HG02642 (cell line): ENCODE data around the gene ADPRHL1.
"Not testable (repeated sequence)": the region's sequence is repeated elsewhere in the genome, so short reads cannot be mapped to it uniquely, and the experiment has no call there.

Source experiments
- ATAC-seq: cut with Tn5 transposase; IDR thresholded peaks from one replicate; pipeline ENCODE4 v1.9.1; 2021; ENCODE audit warnings: mild to moderate bottlenecking; ENCODE audit not compliant: unreplicated experiment, poor library complexity

The ADPRHL1 gene

DNA sequence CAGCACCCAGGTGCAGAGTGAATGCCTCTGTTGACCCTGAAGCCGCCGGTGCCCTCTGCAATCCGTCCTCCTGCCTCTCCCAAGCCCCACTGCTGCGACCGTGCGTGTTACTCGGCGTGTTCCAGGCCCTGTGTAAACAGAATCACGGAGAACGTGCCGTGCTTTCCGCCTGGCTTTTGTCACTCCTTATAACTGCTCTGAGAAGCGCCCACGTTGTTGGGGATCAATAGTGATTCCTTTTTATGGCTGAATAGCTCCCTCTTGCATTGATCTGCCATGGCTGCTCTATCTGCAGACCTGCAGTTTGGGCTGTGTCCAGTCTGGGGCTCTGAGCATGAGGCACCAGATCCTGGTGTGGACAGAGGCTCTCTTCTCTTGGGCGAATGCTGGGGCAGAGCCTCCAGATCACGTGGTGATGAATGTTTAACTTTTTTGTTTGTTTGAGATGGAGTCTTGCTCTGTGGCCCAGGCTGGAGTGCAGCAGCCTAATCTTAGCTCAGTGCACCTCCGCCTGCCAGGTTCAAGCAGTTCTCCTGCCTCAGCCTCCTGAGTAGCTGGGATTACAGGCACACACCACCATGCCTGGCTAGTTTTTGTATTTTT, 15.8 kb downstream of the ADPRHL1 start:
- ATAC-seq, result no peak

DNA sequence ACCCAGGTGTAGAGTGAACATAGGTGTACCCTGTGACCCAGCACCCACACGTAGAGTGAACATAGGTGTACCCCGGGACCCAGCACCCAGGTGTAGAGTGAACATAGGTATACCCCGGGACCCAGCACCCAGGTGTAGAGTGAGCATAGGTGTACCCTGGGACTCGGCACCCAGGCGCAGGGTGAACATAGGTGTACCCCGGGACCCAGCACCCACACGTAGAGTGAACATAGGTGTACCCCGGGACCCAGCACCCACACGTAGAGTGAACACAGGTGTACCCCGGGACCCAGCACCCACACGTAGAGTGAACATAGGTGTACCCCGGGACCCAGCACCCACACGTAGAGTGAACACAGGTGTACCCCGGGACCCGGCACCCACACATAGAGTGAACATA, 16.4 kb downstream of the ADPRHL1 start:
- not testable (repeated sequence) for ATAC-seq

DNA sequence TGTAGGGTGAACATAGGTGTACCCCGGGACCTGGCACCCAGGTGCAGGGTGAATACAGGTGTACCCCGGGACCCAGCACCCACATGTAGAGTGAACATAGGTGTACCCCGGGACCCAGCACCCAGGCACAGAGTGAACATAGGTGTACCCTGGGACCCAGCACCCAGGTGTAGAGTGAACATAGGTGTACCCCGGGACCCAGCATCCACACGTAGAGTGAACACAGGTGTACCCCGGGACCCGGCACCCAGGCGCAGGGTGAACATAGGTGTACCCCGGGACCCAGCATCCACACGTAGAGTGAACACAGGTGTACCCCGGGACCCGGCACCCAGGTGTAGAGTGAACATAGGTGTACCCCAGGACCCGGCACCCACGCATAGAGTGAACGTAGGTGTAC, 17.4 kb downstream of the ADPRHL1 start:
- ATAC-seq, result not testable (repeated sequence)

DNA sequence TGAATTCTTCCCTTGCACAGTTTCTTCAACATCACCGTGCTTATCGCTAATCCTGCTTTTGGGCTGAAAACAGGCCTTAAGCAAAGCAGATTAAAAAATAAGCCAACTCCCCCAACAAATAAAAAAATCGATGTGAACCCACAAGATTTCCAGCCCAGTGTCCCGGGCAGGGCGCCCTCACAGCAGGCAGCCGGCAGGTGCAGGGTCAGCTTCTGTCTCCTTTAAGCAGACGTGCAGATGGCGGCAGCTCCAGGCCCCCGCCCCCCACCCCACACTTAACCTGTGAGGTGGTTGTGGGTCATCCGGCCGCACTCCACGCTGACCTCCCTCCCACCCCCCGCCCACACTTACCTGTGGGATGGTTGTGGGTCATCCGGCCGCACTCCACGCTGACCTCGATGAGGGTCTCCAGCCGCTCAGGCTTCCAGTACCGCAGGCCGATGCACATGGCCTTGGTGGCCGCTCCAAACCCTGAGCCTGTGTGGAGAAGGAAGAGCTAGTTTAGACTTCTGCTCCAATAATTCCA, 19.8 kb downstream of the ADPRHL1 start:
- no peak for ATAC-seq

DNA sequence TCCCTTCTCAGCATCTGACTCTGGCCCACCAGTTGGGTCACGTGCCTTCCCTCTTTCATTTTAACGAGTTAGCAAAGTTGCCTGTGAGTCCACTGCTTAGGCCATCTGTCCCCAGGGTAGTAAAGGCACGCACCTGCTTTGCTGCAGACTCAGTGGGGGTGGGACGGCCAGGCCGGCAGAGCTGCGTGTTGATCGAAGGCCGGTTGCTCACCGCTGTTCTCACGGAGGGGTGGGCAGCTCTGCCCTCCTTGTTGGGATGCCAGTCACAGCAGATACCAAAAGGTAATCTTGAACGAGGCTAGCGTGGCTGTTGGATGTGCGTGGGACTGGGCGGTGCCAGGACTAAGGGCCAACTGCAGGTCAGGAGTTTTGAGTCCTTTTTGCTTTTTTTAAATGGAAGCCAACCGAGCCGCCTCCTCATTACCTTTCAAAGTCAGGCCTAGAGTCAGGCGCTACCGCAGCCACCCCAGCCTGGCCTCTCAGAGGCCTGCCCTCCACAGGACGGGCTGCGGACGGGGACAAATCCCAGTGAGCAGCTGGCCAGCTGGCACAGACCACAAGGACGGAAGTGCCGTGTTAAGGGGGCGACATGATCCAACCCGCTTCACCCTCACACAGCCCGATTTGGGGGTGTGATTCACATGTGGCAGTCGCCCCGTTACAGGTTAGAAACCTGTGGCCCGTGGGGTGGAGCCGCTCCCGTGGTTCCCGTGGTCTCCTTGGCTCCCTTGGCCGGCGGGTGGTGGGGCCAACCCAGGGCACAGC, 20.6 kb downstream of the ADPRHL1 start:
- ATAC-seq, result no peak

DNA sequence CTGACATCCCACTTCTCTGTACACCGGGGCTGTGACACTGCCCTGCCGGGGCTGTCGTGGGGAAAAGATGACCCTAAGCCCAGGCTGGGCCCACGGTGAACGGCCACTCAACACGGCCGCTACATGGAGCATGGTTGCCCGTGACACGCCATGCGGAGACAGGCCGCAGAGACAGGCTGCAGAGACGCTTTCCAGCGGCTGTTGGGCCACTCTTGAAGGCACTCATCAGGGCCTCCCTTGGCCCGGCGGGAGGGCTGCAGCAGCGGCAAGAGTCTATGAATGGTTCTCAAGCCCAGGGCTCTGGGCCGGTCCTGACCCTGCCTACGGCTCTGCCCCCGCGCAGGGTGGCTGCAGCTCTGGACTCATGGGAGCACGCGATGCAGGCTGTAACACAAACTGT, 22.1 kb downstream of the ADPRHL1 start:
- ATAC-seq, result no peak

DNA sequence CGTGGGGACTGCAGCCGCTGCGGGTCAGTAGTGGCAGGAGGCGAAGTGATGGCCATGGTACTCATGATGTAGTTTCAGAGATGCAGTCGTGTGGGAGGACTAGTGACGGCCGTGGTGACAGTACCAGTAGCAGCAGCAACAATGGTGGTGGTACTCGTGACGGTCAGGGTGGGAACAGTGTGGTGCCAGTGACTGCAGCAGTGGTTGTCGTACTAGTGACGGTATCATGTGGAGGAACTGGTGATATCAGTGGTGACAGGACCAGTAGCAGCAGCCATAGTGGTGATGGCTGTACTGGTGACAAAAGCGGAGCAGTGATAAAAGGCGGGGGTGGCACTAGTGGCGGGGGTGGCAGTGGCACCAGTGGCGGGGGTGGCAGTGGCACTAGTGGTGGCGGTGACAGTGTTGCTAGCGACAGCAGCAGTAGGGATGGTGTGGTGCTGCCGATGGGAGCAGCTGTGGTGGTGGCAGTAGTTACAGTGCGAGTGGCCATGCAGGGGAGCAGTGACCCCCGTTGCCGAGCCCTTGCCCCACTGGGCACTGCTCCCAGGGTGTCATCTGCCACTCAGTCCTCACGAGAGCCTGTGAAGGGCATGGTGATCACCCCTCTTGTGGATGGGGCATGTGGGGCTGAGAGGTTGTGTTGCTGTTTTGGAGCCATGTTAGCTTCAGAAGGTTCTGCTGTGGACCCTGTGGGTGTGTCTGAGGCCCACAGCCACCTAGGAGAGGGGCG, 22.7 kb downstream of the ADPRHL1 start:
- no peak for ATAC-seq

DNA sequence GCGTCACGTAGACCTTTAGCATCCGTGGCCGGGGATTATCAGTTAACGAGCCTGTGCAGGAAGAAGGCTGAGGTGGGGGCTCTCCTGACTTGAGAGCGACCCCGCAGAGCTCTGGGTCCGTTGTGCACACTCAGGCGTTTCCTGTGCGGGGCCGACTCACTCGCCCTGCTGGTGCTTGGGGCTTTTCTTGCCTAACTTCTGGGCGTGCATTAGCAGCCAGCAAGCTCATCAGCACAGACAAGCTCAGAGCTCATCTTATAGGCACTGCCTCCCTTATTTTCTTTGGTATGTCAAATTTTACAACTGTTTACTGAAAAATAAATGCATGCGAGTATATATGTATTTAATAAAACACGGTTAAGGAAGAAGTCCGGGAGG, 23.7 kb downstream of the ADPRHL1 start:
- no peak for ATAC-seq

DNA sequence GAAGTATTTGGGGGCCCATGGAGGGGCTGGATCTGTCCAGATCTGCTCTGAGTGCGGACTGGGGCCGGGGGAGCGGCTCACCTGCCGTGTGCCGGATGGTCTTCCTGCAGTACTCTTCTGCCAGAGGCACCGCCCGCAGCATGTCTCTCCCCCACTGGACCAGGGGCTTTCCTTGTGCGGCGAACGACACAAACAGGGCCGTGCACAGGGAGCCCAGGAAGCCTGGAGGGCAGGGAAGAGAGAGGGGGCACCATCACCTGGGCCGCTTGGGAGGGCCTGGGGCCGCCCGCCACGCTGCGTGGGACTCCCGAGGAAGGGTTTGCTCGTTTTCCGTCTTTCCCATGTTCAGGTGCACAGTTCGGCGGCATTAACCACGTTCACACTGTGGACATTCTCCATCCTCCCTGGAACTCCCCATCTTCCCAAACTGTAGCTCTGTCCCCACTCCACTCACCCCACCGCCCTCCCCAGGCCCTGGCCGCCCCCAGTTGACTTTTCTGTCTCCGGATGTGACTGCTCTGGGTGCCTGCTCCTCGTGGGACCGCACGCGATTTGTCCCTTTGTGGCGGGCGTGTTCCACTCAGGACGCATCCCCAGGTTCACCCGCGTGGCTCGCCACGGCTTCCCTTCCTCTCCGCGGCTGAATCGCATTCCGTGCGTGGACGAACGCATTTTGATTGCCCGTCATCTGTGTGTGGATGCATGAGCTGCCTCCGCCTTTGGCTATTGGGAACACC, 24.2 kb downstream of the ADPRHL1 start:
- no peak for ATAC-seq

DNA sequence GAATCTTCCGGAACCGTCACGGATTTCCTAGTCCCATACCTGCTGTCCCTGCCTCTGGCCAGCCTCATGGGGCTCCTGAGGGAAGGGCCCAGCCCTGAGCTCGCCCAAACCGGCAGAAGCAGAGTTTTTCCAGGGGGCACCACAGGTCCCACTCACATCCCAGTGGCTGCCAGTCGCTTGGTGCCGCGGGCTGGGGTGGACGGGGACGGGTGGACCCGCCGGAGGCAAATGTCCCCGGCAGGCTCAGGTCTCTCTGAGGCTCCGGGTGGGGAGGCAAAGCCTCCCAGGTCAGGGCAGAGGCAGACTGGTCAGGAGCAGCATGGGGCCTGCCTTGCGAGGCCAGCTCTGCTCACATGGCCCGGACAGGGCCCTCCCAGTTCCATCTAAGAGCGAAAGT, 24.8 kb downstream of the ADPRHL1 start:
- ATAC-seq, result no peak

DNA sequence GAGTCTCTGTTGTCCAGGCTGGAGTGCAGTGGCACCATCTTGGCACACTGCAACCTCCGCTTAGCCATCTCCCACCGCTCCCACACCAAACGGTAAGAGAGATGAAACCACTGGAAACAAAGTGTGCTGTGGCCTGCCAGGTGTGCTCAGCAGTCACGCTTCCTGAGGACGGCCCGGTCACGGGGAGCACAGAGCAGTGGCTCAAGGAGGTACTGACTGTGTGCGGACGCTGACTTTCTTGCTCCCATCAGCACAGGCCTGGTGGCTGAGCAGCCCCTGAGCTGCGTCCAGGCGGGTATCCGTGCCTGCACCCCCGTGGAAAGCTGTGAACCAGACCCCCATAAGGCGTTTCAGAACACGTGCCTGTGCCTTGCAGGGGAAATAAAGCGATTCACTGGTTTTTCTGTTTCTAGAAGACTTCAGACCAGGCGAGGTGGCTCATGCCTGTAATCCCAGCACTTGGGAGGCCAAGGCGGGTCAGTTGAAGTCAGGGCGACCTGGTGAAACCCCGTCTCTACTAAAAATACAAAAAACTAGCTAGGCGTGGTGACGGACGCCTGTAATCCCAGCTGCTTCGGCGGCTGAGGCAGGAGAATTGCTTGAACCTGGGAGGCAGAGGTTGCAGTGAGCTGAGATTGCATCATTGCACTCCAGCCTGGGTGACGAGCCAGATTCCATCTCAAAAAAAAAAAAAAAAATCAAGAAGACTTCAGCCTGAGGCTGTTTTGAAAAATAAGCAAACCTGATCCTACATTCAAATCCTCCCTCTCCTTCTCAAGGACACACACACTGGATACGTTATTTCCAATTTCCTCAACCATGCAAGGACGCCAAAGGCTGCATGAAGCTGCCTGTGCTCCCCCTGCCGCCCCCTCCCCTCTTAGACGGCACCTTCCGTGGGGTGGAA, 25.5 kb downstream of the ADPRHL1 start:
- ATAC-seq, result no peak

DNA sequence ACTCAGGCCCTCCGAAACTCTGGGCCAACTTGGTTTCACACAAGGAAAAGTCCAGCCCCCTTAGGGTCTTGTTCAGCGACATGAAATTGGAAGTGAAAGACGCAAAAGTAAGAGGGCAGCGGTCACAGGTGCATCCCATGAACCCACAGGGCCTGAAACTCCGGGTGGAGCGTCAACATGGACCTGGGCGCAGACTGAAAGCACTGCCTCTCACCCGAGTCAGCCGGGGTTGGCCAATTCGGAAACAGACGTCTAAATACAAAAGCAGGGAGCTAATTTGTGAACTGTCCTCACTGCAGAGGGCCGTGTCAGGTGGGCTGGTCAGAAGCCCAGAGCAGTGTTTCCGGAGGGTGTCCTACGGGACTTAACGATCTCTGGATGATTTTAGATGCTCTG, 26.7 kb downstream of the ADPRHL1 start:
- ATAC-seq, result no peak

DNA sequence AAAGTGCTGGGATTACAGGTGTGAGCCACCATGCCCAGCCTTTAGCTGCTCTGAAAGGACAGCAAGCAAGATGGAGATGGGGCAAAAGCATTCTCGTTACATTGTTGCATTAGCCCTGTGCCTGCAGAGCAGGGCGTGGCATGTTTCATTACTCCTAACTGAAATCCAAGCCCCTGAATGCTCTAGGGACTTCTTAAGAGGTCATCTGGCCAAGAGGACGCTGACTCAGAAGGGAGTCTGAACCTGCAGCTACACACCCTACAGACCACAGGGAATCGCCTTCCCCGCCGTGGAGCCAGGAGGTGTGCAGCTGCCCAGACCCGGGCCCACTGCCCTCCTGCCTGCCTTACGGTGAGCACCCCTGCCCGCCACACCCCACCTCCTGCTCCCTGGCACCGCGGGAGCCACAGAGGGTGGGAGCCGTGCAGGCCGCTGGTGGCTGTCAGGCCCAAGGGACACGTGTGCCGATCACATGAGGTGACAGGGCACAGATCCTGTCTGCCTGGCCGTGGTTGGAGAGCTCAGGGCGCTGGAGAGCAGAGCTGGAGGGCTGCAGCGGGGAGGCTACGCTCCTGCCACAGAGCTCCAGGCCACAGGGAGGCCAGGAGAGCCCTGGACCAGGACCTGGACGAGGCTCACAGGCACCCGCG, 27.2 kb downstream of the ADPRHL1 start:
- no peak for ATAC-seq

DNA sequence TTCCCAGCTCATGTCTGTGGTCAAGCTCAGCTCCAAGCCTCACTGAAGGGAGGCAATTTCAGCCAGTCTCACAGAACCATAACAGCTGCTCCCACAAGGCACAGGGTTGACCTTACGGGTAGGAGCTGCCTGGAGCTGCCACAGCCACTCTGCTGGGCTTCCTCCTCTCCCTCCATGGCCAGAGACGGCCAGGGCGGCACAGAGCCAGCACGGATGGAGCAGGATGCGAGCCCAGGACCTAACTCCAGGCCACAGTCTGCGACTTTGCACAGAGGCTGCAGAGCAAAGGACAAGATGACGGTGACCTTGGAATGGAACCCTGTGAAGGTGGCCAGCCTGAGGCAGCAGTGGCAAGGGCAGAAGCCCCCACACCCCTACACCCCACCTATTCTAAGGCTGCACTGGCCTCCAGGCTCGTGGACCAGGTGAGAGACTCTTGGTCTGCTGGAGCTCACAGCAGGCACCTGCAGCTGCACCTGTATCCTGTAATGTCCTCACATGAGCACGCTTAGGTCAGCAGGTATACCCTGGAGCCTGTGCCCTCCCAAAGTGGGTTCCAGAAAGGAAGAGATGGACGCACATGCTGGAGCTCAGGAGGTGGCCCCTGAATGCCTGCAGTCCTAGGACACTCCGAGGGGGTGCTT, 29.6 kb downstream of the ADPRHL1 start:
- no peak for ATAC-seq

DNA sequence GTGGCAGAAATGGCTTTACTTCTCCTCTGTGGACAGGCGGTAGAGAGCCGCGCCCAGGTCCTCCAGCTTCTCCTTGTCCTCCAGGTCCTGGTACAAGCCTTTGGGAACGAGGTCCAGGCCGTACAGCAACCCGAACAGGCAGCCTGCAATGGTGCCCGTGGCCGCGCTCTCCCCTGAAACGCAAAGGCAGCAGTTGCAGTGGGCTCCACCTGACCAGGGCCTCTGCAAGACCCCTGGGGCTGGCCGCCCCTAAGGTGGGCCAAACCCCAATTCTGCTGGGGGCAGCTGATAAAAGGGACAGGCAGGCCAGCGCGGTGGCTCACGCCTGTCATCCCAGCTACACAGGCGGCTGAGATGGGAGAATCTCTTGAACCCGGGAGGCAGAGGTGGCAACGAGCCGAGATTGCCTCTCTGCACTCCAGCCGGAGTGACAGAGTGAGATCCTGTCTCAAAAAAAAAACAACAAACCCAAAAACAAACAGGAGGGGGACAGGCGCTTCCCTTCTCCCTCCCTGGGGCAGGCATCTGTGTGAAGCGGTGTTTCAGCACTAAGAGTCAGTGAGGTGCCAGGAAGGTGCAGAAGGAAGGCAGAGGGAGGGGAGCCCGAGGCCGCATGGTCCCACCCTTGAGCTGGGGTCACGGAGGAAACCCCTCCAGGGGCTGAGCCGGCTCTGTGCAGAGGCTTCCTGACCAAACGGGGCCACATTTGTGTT, 30.3 kb downstream of the ADPRHL1 start:
- no peak for ATAC-seq

DNA sequence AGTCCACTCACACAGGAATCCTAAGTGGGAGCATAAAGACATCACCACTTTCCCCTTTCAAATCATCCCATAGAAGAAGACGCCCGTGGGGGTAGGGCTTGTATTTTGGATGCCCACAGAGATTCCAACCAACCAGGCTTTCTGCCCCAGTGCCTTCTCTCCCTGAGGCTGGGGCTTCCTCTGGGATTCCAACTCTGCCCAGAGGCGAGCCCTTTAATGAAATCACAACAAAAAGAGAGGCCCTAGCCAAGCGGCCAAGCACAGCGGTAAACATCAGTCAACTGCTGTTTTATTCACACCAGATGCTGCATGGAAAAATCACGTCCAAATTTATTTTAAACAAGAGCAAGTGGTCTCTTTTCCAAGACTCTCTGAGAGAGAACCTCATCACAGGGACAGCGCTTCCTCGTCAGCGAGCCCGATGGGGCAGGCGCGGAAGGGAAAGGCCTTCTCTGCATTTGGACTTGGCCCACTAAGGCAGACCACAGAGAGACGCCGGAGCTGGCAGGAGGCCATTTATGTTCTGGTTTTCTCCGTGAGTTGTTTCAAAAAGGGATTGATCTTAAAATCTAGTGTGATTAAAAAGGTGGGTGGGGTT, 31.5 kb downstream of the ADPRHL1 start:
- no peak for ATAC-seq

DNA sequence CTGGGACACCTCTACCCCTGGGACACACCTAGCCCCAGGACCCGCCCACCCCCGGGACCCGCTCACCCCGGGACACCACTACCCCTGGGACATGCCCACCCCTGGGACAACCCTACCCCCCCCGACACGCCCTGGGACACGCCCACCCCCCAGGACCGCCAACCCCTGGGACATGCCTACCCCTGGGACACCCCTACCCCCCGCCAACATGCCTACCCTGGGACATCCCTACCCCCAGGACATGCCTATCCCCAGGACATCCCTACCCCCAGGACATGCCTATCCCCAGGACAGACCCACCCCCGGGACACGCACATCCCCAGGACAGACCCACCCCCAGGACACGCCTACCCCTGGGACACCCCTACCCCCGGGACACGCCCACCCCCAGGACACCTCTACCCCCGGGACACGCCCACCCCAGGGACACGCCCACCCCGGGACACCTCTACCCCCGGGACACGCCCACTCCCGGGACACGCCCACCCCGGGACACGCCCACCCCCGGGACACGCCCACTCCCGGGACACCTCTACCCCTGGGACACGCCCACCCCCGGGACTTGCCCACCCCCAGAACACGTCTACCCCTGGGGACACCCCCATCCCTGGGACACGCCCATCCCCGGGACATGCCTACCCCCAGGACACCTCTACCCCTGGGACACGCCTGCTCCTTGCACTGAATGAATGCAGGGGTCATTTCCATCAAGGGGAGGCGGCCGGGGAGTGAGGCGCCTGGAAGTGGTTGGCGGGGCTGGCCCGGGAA, 32.3 kb downstream of the ADPRHL1 start:
- no peak for ATAC-seq
